ENCODE results near the gene FHIP1A. TPM values are rescaled to one million over a fixed set of nuclear protein-coding genes. Genes with fewer than 3 reads are reported as not detected.

The FHIP1A gene
- total RNA-seq, 1 experiment from 2014 or later: 0.39 TPM

DNA sequence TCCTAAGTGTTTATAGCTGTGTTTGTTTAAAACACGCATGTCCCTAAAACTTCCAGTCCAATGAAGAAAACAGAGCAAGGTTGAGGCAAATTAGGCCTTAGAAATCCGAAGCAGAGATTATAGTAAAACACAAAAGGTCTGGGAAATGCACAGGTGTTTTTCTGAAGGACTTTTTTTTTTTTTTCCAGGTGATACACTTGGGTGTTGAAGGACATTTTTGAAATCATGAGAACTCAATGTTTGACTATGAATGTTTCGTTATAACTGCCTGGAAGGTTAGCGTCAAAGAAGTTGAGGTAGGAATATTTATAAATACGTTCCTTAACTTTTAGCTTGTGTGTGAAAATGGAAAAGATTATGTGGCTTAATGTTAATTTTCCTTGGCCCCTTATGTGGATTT, 45.5 kb downstream of the FHIP1A start:
- Histone ChIP-seq H3K27me3 (ENCODE audit: control insufficient read depth, insufficient read depth, low read length) (no peaks in the 10 kb centered on the region; the same call in 1 of the 2 replicates), H3K4me1 (ENCODE audit: control insufficient read depth, insufficient read depth, low read length) (no peaks in the 10 kb centered on the region), H3K27ac (ENCODE audit: low read length) (no peak overlapping the region), H3K9me3 (ENCODE audit: control insufficient read depth, insufficient read depth, low read depth, low read length) (no peaks in the 10 kb centered on the region), H3K4me3 (ENCODE audit: low read depth in 2 of 2, low read length in 2 of 2) (no peak overlapping the region), H3K36me3 (ENCODE audit: control insufficient read depth, insufficient read depth, low read length) (no peaks in the 10 kb centered on the region)
- intact Hi-C loops (cut with micrococcal nuclease; ENCODE audit: unreplicated experiment): no loop called here
- ATAC-seq (no peak), DNase-seq (ENCODE audit: low read depth, low spot score) (no peak)
- in situ Hi-C loops (cut with HindIII; ENCODE audit: low pct_unique_long_range_greater_than_20kb, low sequenced_read_pairs): no loop called here
- CTCF ChIA-PET: no interaction called here
- TF ChIP-seq SIN3A (IDR thresholded peaks at IDR 0.05; ENCODE audit: borderline replicate concordance, insufficient read depth, low read depth, low read length): no peak
- TF ChIP-seq, protein P1, sequence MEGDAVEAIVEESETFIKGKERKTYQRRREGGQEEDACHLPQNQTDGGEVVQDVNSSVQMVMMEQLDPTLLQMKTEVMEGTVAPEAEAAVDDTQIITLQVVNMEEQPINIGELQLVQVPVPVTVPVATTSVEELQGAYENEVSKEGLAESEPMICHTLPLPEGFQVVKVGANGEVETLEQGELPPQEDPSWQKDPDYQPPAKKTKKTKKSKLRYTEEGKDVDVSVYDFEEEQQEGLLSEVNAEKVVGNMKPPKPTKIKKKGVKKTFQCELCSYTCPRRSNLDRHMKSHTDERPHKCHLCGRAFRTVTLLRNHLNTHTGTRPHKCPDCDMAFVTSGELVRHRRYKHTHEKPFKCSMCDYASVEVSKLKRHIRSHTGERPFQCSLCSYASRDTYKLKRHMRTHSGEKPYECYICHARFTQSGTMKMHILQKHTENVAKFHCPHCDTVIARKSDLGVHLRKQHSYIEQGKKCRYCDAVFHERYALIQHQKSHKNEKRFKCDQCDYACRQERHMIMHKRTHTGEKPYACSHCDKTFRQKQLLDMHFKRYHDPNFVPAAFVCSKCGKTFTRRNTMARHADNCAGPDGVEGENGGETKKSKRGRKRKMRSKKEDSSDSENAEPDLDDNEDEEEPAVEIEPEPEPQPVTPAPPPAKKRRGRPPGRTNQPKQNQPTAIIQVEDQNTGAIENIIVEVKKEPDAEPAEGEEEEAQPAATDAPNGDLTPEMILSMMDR (IDR thresholded peaks at IDR 0.05): no peak
- no peak for TF ChIP-seq TCF7L2 (IDR thresholded peaks at IDR 0.05; ENCODE audit: low read depth, low read length)
- TF ChIP-seq, protein P2, sequence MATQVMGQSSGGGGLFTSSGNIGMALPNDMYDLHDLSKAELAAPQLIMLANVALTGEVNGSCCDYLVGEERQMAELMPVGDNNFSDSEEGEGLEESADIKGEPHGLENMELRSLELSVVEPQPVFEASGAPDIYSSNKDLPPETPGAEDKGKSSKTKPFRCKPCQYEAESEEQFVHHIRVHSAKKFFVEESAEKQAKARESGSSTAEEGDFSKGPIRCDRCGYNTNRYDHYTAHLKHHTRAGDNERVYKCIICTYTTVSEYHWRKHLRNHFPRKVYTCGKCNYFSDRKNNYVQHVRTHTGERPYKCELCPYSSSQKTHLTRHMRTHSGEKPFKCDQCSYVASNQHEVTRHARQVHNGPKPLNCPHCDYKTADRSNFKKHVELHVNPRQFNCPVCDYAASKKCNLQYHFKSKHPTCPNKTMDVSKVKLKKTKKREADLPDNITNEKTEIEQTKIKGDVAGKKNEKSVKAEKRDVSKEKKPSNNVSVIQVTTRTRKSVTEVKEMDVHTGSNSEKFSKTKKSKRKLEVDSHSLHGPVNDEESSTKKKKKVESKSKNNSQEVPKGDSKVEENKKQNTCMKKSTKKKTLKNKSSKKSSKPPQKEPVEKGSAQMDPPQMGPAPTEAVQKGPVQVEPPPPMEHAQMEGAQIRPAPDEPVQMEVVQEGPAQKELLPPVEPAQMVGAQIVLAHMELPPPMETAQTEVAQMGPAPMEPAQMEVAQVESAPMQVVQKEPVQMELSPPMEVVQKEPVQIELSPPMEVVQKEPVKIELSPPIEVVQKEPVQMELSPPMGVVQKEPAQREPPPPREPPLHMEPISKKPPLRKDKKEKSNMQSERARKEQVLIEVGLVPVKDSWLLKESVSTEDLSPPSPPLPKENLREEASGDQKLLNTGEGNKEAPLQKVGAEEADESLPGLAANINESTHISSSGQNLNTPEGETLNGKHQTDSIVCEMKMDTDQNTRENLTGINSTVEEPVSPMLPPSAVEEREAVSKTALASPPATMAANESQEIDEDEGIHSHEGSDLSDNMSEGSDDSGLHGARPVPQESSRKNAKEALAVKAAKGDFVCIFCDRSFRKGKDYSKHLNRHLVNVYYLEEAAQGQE (IDR thresholded peaks at IDR 0.05; ENCODE audit: insufficient read depth in 1 of 2, low read depth in 2 of 2, low read length in 1 of 2): no peak
- TF ChIP-seq POLR2AphosphoS5 (IDR thresholded peaks at IDR 0.05; ENCODE audit: low read depth, low read length): no peak
- POLR2A ChIA-PET: interaction anchor here (0.6 kb wide), 1 partner anchor 1226 kb away, joined by 4 read pairs; no protein-coding TSS in a partner anchor
- BruUV-seq (replicated peaks): no TSS peak

DNA sequence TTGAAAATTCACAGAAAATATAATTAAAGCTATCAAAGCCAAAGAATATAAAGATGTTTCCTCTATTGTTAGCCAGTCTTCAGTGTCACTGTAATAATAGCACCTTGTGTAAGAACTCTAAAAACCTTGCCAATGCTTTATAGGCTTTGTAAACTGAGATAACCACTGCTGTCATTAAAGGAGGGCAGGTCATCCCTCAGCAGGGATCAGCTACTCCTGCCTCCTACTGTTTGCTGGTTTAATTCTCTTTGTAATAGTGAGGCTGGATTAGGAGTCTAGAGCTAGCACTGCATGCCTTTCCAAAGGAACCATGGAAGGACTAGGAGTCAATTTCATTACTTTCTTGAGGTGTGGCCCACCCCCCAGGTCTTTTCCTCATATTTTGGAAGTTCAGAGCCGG, 46.2 kb downstream of the FHIP1A start:
- DNase-seq (ENCODE audit: low read depth, low spot score) (no peak), ATAC-seq (no peak)
- Histone ChIP-seq H3K27ac (ENCODE audit: low read length) (no peak overlapping the region), H3K36me3 (ENCODE audit: control insufficient read depth, insufficient read depth, low read length) (no peaks in the 10 kb centered on the region), H3K27me3 (ENCODE audit: control insufficient read depth, insufficient read depth, low read length) (no peaks in the 10 kb centered on the region; the same call in 1 of the 2 replicates), H3K4me3 (ENCODE audit: low read depth in 2 of 2, low read length in 2 of 2) (no peak overlapping the region), H3K4me1 (ENCODE audit: control insufficient read depth, insufficient read depth, low read length) (no peaks in the 10 kb centered on the region), H3K9me3 (ENCODE audit: control insufficient read depth, insufficient read depth, low read depth, low read length) (no peaks in the 10 kb centered on the region)
- ChIA-PET CTCF (no interaction called here), POLR2A (interaction anchor here (0.6 kb wide), 1 partner anchor 1226 kb away, joined by 4 read pairs; no protein-coding TSS in a partner anchor)
- TF ChIP-seq, protein P1 (IDR thresholded peaks at IDR 0.05): no peak
- no peak for TF ChIP-seq TCF7L2 (IDR thresholded peaks at IDR 0.05; ENCODE audit: low read depth, low read length)
- intact Hi-C loops (cut with micrococcal nuclease; ENCODE audit: unreplicated experiment) (no loop called here), in situ Hi-C loops (cut with HindIII; ENCODE audit: low pct_unique_long_range_greater_than_20kb, low sequenced_read_pairs) (no loop called here)
- no TSS peak for BruUV-seq (replicated peaks)

Measured in Panc1 (cell line).